Type B pancreatic cell (in vitro differentiated cells): ENCODE data around the gene GPC6. TPM values are rescaled to one million over a fixed set of nuclear protein-coding genes. Genes with fewer than 3 reads are reported as not detected.

Source experiments
- DNase-seq: peaks from one replicate; pipeline ENCODE4 v3.0.0; 2021; ENCODE audit warnings: mixed read lengths; ENCODE audit not compliant: unreplicated experiment; ENCODE audit errors: extremely low spot score
- H3K27ac Mint-ChIP-seq: 2 replicates; pipeline ENCODE4 v1.8.0; 2021; ENCODE audit warnings: mild to moderate bottlenecking, mixed read lengths
- H3K27me3 Mint-ChIP-seq: 2 replicates; pipeline ENCODE4 v1.8.0; 2021; ENCODE audit warnings: mixed read lengths
- H3K36me3 Mint-ChIP-seq: 2 replicates; pipeline ENCODE4 v1.8.0; 2021; ENCODE audit warnings: mixed read lengths
- H3K4me1 Mint-ChIP-seq: one replicate; pipeline ENCODE4 v1.8.0; 2021; ENCODE audit warnings: mixed read lengths; ENCODE audit not compliant: unreplicated experiment
- H3K4me3 Mint-ChIP-seq: 2 replicates; pipeline ENCODE4 v1.8.0; 2021; ENCODE audit warnings: mild to moderate bottlenecking, mixed read lengths
- H3K9me3 Mint-ChIP-seq: 2 replicates; pipeline ENCODE4 v1.8.0; 2021; ENCODE audit warnings: mixed read lengths
- total RNA-seq: library from RNA; stranded (reverse); gene quantifications from 2 replicates; pipeline ENCODE4 v1.2.1, GENCODE V29; 2021; ENCODE audit warnings: low replicate concordance
- TF ChIP-seq, protein P1 (sequence below): fragments of 200-600 bp; sonication (generic); conservative IDR thresholded peaks from 2 replicates; pipeline ENCODE4 v1.5.0; 2021; ENCODE audit warnings: antibody characterized with exemption, mild to moderate bottlenecking

Gene GPC6
- total RNA-seq, 1 donor from 2014 or later: 30.5 TPM

DNA sequence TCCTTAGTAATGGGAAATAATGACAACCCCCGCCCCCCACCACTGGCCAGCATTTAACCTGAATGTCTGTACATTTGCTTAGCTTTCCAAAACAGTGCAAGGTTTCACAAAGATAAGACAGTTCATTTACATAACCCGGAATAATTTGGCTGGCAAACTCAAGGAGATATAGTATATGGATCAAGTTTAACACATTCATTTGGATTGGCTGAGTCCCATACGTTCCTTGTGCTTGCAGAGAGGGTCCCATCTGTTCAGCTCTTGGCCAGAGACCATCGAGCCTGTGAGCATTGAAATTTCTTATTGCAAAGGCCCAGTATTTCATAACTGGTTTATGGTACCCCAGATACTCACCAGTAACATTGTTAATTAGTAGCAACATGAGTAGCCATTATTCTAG lies 116.5 kb downstream of the GPC6 start:
- Mint-ChIP-seq H3K4me1 (peaks cover 23% of the 10 kb centered on the region), H3K27ac (no peak overlapping the region), H3K27me3 (no peaks in the 10 kb centered on the region), H3K36me3 (peaks cover 9% of the 10 kb centered on the region), H3K9me3 (peaks cover 19% of the 10 kb centered on the region), H3K4me3 (no peak overlapping the region)
- no peak for DNase-seq
- TF ChIP-seq, protein P1, sequence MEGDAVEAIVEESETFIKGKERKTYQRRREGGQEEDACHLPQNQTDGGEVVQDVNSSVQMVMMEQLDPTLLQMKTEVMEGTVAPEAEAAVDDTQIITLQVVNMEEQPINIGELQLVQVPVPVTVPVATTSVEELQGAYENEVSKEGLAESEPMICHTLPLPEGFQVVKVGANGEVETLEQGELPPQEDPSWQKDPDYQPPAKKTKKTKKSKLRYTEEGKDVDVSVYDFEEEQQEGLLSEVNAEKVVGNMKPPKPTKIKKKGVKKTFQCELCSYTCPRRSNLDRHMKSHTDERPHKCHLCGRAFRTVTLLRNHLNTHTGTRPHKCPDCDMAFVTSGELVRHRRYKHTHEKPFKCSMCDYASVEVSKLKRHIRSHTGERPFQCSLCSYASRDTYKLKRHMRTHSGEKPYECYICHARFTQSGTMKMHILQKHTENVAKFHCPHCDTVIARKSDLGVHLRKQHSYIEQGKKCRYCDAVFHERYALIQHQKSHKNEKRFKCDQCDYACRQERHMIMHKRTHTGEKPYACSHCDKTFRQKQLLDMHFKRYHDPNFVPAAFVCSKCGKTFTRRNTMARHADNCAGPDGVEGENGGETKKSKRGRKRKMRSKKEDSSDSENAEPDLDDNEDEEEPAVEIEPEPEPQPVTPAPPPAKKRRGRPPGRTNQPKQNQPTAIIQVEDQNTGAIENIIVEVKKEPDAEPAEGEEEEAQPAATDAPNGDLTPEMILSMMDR: no peak

DNA sequence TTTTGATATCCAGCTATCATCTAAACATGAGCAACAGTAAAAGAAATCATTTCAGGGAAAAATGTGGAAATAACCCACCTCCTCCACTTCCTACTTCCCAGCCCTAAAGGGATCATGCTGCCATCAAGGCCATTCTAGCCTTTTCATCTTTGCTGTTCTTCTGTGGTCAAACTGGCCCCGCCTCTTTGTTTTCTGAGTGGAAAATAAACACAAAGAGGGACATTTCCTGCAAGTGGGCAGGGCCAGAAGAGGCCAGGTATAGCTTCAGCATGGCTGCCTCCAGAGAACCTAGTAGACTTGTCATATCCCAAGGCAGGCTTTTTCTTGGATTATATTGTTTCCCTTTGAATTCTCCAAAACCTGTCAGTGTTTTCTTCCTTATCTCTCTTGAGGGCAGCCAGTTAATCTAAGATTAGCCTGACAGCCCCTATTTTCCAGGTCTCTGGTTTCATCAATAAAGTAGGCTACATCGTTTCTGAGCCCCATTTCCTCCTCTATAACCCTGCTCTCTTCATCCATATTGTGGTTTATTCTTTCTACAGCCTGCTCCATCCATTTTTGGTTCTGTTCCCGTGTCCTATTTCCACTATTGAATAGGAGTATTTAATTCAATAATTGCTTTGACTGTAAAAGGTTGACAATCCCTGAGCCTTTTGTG lies 117.6 kb downstream of the GPC6 start:
- no peak overlapping the region for H3K27ac Mint-ChIP-seq
- peaks cover 9% of the 10 kb centered on the region for H3K36me3 Mint-ChIP-seq
- no peak overlapping the region for H3K4me3 Mint-ChIP-seq
- H3K4me1 Mint-ChIP-seq: peaks cover 24% of the 10 kb centered on the region
- TF ChIP-seq, protein P1: no peak
- DNase-seq: no peak
- peaks cover 24% of the 10 kb centered on the region for H3K9me3 Mint-ChIP-seq
- H3K27me3 Mint-ChIP-seq: no peaks in the 10 kb centered on the region

DNA sequence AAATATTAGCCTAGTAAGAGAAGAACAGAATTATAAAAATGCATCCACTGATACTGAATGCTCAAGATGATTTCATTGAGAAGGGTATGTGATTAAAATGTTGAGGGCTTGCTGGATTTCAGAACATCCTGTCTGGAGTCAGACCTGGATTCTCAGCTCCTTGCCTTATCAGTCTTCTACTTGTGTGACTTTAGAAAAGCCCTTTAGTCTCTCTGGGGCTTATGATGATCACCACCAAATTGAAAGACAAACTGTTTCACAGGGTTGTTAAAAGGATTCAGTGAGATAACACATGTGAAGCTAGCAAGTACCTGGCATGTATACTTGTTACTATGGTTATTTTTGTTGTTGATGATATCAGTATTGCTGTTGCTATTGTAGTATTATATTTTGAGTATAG lies 118.4 kb downstream of the GPC6 start:
- peaks cover 24% of the 10 kb centered on the region for H3K9me3 Mint-ChIP-seq
- H3K4me3 Mint-ChIP-seq: no peak overlapping the region
- TF ChIP-seq, protein P1: no peak
- H3K4me1 Mint-ChIP-seq: peaks cover 24% of the 10 kb centered on the region
- H3K36me3 Mint-ChIP-seq: peaks cover 9% of the 10 kb centered on the region
- no peak for DNase-seq
- H3K27me3 Mint-ChIP-seq: no peaks in the 10 kb centered on the region
- H3K27ac Mint-ChIP-seq: no peak overlapping the region

DNA sequence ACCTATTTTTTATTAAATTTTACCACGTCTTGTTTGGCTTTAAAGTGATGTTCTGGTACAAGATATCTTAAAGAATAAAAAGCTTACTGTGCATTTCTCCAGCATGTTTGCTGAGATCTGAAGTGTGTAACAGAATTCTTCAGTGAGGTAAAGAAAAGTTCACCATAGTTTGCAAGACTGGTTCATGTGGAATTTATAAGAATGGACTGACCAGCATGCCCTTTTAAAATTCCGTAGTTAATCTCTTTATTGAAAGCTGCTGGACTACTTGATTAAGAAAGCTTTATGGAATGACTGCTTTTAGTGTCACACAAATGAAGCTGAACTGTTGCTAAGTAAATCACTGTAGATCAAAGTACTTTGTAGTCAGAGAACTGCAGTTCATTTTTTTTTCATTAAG lies 119.2 kb downstream of the GPC6 start:
- no peak overlapping the region for H3K4me3 Mint-ChIP-seq
- TF ChIP-seq, protein P1: no peak
- peaks cover 9% of the 10 kb centered on the region for H3K36me3 Mint-ChIP-seq
- no peak for DNase-seq
- H3K9me3 Mint-ChIP-seq: peaks cover 24% of the 10 kb centered on the region
- H3K4me1 Mint-ChIP-seq: peaks cover 24% of the 10 kb centered on the region
- peak overlapping the region; percentile 58 for H3K27ac Mint-ChIP-seq
- H3K27me3 Mint-ChIP-seq: no peaks in the 10 kb centered on the region

DNA sequence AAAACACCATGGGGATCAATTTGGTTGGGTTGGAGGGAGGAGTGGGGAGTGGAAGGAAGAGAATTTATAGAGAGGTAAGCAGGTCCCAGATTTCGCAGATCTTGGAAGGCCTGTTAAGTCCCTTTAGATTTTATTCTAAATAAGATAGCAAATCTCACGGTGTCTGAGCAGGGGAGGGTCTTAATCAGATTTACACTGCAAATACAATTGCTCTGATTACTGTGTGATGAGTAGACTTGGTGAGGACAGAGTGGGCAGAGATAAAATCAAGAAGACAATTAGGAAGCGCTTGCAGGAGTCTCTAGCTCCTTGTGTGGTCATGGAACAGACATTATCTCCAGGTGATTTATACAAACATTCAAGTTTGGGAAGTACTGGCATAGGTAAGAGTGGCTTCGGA lies 126.0 kb downstream of the GPC6 start:
- Mint-ChIP-seq H3K4me3 (no peak overlapping the region), H3K27me3 (no peaks in the 10 kb centered on the region), H3K36me3 (peaks cover 7% of the 10 kb centered on the region), H3K9me3 (peaks cover 19% of the 10 kb centered on the region), H3K27ac (no peak overlapping the region), H3K4me1 (peaks cover 24% of the 10 kb centered on the region)
- TF ChIP-seq, protein P1: no peak
- DNase-seq: no peak
